Measurements from ENCODE around the gene FRMD1. TPM values are rescaled to one million over a fixed set of nuclear protein-coding genes. Genes with fewer than 3 reads are reported as not detected.

The FRMD1 gene
- total and polyA plus RNA-seq, 8 donors, result 0.02 to 0.15 TPM; not detected in 6

- FAIRE-seq, result no peak
- Histone ChIP-seq H3K27ac (no peak overlapping the region), H3K4me3 (no peak overlapping the region), H3K27me3 (no peaks in the 10 kb centered on the region), H3K36me3 (no peaks in the 10 kb centered on the region), H3K9me3 (no peaks in the 10 kb centered on the region), H3K4me1 (no peaks in the 10 kb centered on the region)
- 88 to 89% methylated on average over 14 of the region's 14 CpGs for WGBS, 2 donors
- ATAC-seq, result no peak
- TF ChIP-seq, protein P1, sequence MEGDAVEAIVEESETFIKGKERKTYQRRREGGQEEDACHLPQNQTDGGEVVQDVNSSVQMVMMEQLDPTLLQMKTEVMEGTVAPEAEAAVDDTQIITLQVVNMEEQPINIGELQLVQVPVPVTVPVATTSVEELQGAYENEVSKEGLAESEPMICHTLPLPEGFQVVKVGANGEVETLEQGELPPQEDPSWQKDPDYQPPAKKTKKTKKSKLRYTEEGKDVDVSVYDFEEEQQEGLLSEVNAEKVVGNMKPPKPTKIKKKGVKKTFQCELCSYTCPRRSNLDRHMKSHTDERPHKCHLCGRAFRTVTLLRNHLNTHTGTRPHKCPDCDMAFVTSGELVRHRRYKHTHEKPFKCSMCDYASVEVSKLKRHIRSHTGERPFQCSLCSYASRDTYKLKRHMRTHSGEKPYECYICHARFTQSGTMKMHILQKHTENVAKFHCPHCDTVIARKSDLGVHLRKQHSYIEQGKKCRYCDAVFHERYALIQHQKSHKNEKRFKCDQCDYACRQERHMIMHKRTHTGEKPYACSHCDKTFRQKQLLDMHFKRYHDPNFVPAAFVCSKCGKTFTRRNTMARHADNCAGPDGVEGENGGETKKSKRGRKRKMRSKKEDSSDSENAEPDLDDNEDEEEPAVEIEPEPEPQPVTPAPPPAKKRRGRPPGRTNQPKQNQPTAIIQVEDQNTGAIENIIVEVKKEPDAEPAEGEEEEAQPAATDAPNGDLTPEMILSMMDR (IDR thresholded peaks at IDR 0.05), result no peak
- peak in 2 of 6 donors; percentile 15 to 52 for DNase-seq
- intact Hi-C loops (cut with DNase I), result no loop called here
These were observed 21.2 kb downstream of the FRMD1 start for GRCh38 chr6:168057836-168058235.

- H3K27ac ChIP-seq, result no peak overlapping the region
- no peaks in the 10 kb centered on the region for H3K36me3 ChIP-seq
- no peak overlapping the region for H3K4me3 ChIP-seq
- FAIRE-seq (no peak), DNase-seq (peak in 1 of 6 donors; percentile 63), ATAC-seq (no peak)
- intact Hi-C loops (cut with DNase I), result no loop called here
- WGBS, 2 donors, result 88 to 91% methylated on average over 24 of the region's 24 CpGs
- no peaks in the 10 kb centered on the region for H3K4me1 ChIP-seq
- TF ChIP-seq, protein P1 (IDR thresholded peaks at IDR 0.05), result no peak
- no peaks in the 10 kb centered on the region for H3K27me3 ChIP-seq
- H3K9me3 ChIP-seq, result no peaks in the 10 kb centered on the region
These were observed 22.0 kb downstream of the FRMD1 start for GRCh38 chr6:168056892-168057527.

DNA sequence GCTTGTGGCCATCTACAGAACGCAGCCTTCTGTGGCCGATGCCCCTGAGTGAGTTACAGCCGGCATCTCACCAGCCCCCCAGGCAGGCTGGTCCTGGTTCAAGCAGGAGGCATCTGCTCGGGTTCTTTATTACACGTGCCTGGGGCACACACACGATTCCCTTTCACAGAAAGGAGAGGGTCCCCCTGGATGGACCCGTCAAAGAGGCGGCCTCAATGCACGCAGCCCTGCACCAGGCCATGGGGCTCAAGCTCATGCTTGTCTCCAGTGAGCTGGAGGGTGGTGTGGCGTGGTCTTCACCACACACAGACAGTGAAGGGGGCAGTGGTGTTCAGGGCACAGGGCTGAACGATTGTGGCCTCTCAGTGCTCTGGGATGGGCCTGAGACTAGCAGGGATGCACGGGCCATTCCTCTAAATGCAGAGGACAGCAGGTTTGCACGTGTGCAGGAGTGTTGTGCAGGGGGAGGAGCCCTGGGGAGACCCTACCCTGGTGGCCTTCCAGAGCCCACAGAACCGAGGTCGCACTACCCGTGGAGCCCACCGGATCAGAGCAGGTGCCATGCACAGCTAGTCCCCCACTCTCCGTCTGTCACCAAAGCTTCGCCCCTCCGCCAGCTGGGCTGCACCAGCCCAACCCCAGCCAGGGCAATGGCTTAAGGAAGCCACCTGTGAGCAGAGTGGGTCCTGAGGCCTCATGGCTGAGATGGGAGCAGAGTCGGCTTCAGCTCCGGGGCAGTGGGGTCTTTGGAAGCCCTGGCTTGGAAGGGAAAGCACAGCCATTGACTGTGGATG lies 23.1 kb downstream of the FRMD1 start:
- DNase-seq (no peak), ATAC-seq (no peak), FAIRE-seq (no peak)
- 84 to 90% methylated on average over 22 of the region's 22 CpGs for WGBS, 2 donors
- TF ChIP-seq, protein P1 (IDR thresholded peaks at IDR 0.05), result no peak
- H3K27me3 ChIP-seq, result no peaks in the 10 kb centered on the region
- H3K27ac ChIP-seq, result no peak overlapping the region
- intact Hi-C loops (cut with DNase I), result no loop called here
- H3K4me3 ChIP-seq, result no peak overlapping the region
- H3K9me3 ChIP-seq, result no peaks in the 10 kb centered on the region
- H3K36me3 ChIP-seq, result no peaks in the 10 kb centered on the region
- no peaks in the 10 kb centered on the region for H3K4me1 ChIP-seq

DNA sequence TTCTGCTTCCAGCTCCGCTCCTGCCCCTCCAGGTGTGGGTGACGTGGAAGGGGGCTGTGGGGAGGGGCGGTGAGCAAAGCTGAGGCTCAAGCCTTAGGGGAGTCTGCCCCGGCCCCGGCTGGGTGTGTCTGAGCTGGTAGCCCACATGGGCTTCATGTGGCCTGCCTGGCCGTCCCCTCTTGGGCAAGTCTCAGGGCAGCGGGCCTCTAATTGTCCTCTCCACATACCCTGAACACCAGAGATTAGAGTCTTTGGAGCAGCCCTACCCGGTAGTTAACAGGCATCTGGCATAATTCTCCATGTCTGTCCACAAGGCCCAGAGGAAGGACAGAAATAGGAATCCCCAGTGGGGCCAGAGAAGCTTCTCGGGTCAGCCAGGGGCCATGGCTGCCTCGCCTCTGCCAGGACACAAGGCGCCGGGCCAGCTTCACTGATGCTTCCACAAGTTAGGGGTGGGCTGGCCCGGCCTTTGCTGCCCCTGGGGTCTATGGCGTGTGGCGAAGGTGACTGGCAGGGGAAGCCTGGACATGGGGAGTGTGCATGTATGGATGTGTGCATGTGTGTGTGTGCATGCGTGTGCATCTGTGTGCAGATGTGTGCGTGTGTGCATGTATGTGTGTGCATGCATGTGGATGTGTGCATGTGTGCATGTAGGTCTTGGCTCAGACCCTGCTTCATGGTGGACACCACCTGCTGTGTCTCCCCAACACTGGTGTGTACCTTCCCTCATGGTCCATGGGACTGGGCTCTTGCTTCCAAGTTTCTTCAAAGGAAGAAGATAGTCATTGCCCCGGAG lies 24.0 kb downstream of the FRMD1 start:
- intact Hi-C loops (cut with DNase I), result no loop called here
- TF ChIP-seq, protein P1 (IDR thresholded peaks at IDR 0.05), result no peak
- Histone ChIP-seq H3K27me3 (no peaks in the 10 kb centered on the region), H3K4me1 (no peaks in the 10 kb centered on the region), H3K4me3 (no peak overlapping the region), H3K27ac (no peak overlapping the region), H3K9me3 (no peaks in the 10 kb centered on the region), H3K36me3 (no peaks in the 10 kb centered on the region)
- 77 to 83% methylated on average over 18 of the region's 18 CpGs for WGBS, 2 donors
- DNase-seq, result peak in 1 of 6 donors; percentile 47
- ATAC-seq, result no peak
- no peak for FAIRE-seq

Measured in pancreas (tissue), 10 donors.